ENCODE data around the gene BDKRB1. TPM values are rescaled to one million over a fixed set of nuclear protein-coding genes. Genes with fewer than 3 reads are reported as not detected.

Gene BDKRB1
- total RNA-seq, 2 experiments from 2014 or later, result not detected

DNA sequence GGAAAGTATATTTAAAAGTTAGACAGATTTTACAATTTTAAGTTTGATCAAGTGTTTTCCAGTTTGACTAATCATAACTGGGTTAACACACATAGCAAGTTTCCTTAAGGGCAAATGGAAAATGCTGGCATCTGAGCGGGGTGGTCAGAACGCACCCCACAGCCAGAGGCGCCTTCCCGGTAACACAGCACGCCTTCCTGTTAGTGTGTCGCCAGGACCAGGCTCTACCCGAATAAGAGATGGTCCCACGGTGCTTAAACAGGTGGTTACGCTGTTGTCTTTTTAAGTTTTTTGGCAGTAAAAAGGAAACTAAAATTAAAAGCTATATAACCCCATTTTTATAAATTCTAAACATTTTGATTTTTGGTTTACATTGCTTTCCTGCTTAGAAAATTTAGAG lies 28.0 kb downstream of the BDKRB1 start:
- H3K36me3 Mint-ChIP-seq (ENCODE audit: low read depth), result peaks cover 11% of the 10 kb centered on the region
- no peaks in the 10 kb centered on the region for H3K4me1 Mint-ChIP-seq
- POLR2A ChIA-PET, result interaction anchor here (0.6 kb wide), 1 partner anchor 446 kb away, joined by 3 read pairs; no protein-coding TSS in a partner anchor
- CTCF ChIA-PET, result no interaction called here
- no peak overlapping the region for H3K27ac Mint-ChIP-seq
- no peak for DNase-seq
- H3K4me3 Mint-ChIP-seq, result no peak overlapping the region
- H3K9me3 Mint-ChIP-seq, result no peaks in the 10 kb centered on the region
- no peaks in the 10 kb centered on the region for H3K27me3 Mint-ChIP-seq

DNA sequence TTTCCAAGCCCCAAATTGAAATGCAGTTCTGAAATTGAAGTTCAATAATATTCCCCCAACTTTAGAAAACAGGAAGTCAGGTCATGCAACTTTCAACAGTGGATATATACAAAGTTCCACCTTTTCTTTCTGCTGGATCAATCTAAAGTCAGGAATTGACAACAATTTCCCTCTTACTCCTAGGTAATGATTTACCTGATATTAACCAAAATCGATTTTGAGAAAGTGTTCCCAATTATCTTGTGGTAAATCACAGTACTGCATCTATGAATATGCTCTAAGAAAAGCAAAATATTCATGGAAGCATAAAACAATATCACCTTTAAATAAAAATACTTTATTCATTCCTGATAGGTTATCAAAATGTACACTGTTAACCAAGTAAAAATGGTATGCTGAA lies 28.4 kb downstream of the BDKRB1 start:
- CTCF ChIA-PET, result no interaction called here
- peaks cover 12% of the 10 kb centered on the region for H3K36me3 Mint-ChIP-seq (ENCODE audit: low read depth)
- H3K27ac Mint-ChIP-seq, result no peak overlapping the region
- no peaks in the 10 kb centered on the region for H3K9me3 Mint-ChIP-seq
- POLR2A ChIA-PET, result interaction anchor here (0.6 kb wide), 1 partner anchor 445 kb away, joined by 3 read pairs; no protein-coding TSS in a partner anchor
- no peak overlapping the region for H3K4me3 Mint-ChIP-seq
- no peak for DNase-seq
- H3K4me1 Mint-ChIP-seq, result no peaks in the 10 kb centered on the region
- H3K27me3 Mint-ChIP-seq, result no peaks in the 10 kb centered on the region

DNA sequence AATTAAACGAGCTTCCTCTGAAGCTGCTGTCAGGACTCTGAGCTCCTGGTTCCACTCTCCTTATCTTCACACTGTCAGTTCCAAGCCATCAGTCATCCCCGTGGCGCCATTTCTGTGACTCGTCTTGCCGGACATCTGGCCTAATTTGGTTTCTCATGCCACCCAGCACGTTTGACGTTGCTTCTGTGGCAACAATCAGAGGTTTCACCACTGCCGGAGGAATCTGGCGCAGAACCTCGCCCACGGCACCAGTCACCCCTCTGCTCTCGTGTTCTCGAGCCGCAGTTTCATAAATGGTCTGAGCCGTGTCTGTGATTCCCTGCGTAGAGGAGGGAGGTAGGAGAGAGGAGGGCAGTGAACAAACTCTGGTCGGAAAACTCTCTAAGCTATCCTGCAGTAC lies 29.7 kb downstream of the BDKRB1 start:
- no peak for DNase-seq
- ChIA-PET CTCF (no interaction called here), POLR2A (no interaction called here)
- Mint-ChIP-seq H3K36me3 (ENCODE audit: low read depth) (peaks cover 15% of the 10 kb centered on the region), H3K4me3 (no peak overlapping the region), H3K4me1 (no peaks in the 10 kb centered on the region), H3K27me3 (no peaks in the 10 kb centered on the region), H3K27ac (no peak overlapping the region), H3K9me3 (no peaks in the 10 kb centered on the region)

DNA sequence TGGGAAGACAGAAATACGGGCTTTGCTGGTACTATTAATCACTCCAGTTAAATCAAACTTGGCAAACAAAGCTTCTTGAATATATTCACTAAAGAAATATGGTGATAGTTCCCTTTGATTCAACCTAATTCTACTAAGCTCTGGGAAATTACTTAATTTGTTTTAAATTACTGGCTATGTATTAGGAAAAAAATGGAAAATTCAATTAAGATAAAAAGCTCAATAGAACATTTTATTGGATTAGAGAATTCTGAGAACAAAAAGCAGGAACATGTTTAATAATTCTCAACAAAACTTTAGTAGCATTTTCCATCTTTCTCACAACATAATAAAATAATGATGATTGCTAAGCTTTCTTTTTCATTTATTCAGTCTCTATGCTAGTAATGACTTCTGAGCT lies 30.2 kb downstream of the BDKRB1 start:
- H3K27me3 Mint-ChIP-seq, result no peaks in the 10 kb centered on the region
- CTCF ChIA-PET, result no interaction called here
- no peaks in the 10 kb centered on the region for H3K4me1 Mint-ChIP-seq
- DNase-seq, result no peak
- no peak overlapping the region for H3K4me3 Mint-ChIP-seq
- peaks cover 15% of the 10 kb centered on the region for H3K36me3 Mint-ChIP-seq (ENCODE audit: low read depth)
- POLR2A ChIA-PET, result no interaction called here
- no peak overlapping the region for H3K27ac Mint-ChIP-seq
- no peaks in the 10 kb centered on the region for H3K9me3 Mint-ChIP-seq

DNA sequence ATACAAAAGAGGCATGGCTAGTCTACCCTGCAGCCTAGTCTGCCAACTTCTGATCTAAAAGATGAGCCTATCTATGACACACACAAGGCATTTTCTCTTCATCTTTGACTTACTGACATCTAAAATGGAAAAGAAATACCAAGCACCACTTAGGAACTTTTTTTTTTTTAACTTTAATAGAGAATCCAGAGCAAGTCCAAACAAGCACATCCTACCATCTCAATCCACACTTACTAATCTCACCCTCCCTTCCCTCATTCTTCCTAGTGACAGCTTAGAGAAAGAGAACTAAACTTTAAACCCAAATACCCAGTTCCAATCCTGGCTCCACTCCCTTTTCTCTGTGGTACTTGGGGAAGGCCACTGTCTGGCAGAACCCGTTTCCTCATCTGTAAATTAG lies 31.8 kb downstream of the BDKRB1 start:
- DNase-seq, result no peak
- Mint-ChIP-seq H3K27me3 (no peaks in the 10 kb centered on the region), H3K36me3 (ENCODE audit: low read depth) (peaks cover 15% of the 10 kb centered on the region), H3K9me3 (no peaks in the 10 kb centered on the region), H3K4me3 (no peak overlapping the region), H3K4me1 (no peaks in the 10 kb centered on the region), H3K27ac (no peak overlapping the region)
- CTCF ChIA-PET, result interaction anchor here (0.6 to 1.0 kb wide), 3 partner anchors 9 to 164 kb away, joined by 3 to 8 read pairs (median 5); no protein-coding TSS in a partner anchor
- POLR2A ChIA-PET, result no interaction called here

DNA sequence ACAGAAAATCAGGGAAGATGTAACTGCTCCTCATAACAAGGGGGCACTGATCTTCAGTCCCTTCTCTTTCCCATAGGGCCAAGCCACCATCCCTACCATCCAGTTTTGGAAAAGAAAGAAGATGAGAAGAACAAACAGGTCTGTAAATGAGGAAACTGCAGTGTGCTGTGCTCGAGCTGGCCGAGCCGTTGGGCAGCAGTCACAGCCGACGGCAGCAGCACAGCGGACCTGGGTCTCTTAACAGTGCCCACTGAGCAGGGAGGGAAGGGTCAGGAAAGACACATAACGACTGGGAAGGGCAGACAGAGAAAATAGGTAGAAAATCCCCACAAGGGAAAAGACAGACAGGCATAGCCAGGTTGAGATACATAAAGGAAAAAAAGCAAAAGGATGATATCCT lies 38.2 kb downstream of the BDKRB1 start:
- POLR2A ChIA-PET, result no interaction called here

DNA sequence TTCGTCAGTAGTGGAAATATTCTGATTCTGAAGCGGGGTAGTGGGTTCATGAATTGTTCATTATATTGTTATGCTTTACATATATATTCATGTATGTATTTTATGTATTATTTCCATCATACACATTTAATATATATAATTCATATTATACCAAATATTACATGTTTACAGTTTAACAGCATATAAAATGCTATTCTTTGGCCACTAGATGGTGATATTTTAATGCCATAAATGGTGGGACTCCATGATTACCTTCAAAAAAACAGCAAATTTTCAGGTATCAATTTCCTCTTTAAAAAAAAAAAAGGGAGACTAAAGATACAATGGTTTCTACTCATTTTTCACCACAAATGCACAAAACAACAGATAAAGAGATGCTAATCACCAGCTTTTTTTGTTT lies 41.0 kb downstream of the BDKRB1 start:
- Mint-ChIP-seq H3K36me3 (ENCODE audit: low read depth) (no peaks in the 10 kb centered on the region), H3K27ac (no peak overlapping the region), H3K9me3 (no peaks in the 10 kb centered on the region), H3K4me1 (no peaks in the 10 kb centered on the region), H3K27me3 (no peaks in the 10 kb centered on the region), H3K4me3 (no peak overlapping the region)
- ChIA-PET POLR2A (no interaction called here), CTCF (interaction anchor here (0.6 to 0.7 kb wide), 4 partner anchors 9 to 526 kb away, joined by 3 to 4 read pairs (median 3); no protein-coding TSS in a partner anchor)
- no peak for DNase-seq

More for the DNA sequence above, 38.2 kb downstream of the BDKRB1 start:
- H3K27ac Mint-ChIP-seq, result no peak overlapping the region
- H3K9me3 Mint-ChIP-seq, result no peaks in the 10 kb centered on the region
- no peaks in the 10 kb centered on the region for H3K4me1 Mint-ChIP-seq
- H3K36me3 Mint-ChIP-seq (ENCODE audit: low read depth), result peaks cover 4% of the 10 kb centered on the region
- H3K27me3 Mint-ChIP-seq, result no peaks in the 10 kb centered on the region
- no peak for DNase-seq
- CTCF ChIA-PET, result no interaction called here
- H3K4me3 Mint-ChIP-seq, result no peak overlapping the region

DNA sequence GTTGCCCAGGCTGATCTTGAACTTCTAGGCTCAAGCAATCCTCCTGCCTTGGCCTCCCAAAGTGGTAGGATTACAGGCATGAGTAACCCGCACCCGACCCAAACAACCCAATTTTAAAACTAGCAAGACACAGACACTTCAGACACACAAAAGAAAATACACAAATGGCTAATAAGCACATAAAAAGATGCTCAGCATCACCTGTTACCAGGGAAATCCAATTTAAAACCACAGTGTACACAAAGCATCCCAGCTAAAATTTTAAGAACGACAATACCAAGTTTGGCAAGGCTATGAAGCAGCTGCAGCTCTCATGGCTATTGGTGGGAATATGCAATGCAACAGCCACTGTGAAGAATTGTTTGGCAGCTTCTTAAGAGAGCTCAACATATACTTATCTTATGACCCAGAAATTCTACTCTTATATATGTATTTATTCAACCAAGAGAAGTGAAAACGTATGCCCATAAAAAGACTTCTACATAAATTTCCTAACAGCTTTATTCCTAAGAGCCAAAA lies 42.0 kb downstream of the BDKRB1 start:
- H3K9me3 Mint-ChIP-seq, result no peaks in the 10 kb centered on the region
- H3K27ac Mint-ChIP-seq, result no peak overlapping the region
- ChIA-PET CTCF (no interaction called here), POLR2A (no interaction called here)
- peaks cover 3% of the 10 kb centered on the region for H3K36me3 Mint-ChIP-seq (ENCODE audit: low read depth)
- H3K27me3 Mint-ChIP-seq, result no peaks in the 10 kb centered on the region
- no peak overlapping the region for H3K4me3 Mint-ChIP-seq
- DNase-seq, result no peak
- no peaks in the 10 kb centered on the region for H3K4me1 Mint-ChIP-seq

DNA sequence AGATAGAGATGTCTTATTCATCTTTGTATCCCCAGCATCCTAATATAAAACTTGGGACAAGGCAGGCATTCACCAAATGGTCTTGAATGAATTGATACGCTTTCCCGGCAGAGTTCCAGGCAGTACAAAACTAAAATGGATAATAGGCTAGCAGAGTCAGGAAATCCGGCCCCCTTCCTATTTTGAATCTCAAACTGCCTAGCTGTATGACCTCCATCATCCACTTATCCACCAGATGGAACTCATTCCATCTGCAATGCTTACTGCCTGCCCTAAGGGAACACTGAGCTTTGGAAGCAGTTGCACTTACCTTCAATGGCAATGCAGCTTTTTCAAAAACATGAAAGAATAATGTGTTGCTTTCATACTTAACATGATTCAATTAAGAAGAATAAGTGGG lies 43.4 kb downstream of the BDKRB1 start:
- no peaks in the 10 kb centered on the region for H3K9me3 Mint-ChIP-seq
- no peak for DNase-seq
- ChIA-PET CTCF (no interaction called here), POLR2A (no interaction called here)
- no peaks in the 10 kb centered on the region for H3K27me3 Mint-ChIP-seq
- H3K4me1 Mint-ChIP-seq, result no peaks in the 10 kb centered on the region
- no peak overlapping the region for H3K27ac Mint-ChIP-seq
- H3K36me3 Mint-ChIP-seq (ENCODE audit: low read depth), result peaks cover 7% of the 10 kb centered on the region
- H3K4me3 Mint-ChIP-seq, result no peak overlapping the region

DNA sequence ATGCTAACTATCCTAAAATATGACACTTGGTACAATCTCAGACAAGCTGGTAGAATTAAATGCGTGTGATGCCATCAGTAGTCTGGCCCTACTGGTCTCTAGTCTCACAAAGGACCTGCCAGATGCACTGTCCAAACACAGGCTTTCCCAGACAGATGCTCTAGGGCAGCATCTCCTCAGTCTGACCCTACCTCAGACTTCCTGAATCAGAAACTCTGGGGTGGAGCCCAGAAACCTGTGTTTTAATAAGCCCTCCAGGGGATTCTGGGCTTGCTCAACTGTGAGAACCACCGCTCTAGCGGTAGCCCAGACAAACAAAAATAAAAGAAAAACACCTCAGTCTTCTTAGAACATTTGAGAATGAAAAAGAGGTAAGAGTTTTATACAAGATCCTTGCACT lies 48.0 kb downstream of the BDKRB1 start:
- Mint-ChIP-seq H3K27ac (no peak overlapping the region), H3K9me3 (no peaks in the 10 kb centered on the region), H3K27me3 (no peaks in the 10 kb centered on the region), H3K4me3 (no peak overlapping the region), H3K4me1 (no peaks in the 10 kb centered on the region), H3K36me3 (ENCODE audit: low read depth) (peaks cover 13% of the 10 kb centered on the region)
- POLR2A ChIA-PET, result no interaction called here
- DNase-seq, result no peak
- CTCF ChIA-PET, result no interaction called here

DNA sequence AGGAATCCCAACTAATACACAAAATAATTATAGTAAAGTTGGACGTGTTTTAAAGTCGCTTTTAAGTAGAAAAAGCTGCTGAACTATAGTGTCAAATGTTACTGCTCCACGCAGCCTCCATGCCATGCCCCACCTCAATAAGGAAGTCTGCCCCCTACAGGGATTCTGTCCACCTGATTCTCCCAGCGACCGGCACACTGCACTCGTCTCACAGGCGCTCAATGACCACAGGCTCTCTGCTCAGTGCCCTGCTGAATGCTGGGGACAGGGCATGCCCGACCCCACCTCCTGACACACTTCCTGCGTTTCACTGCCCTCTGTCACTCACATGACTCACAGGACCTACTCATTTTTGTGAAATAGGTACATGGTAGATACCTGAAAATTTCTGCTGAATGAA lies 48.9 kb downstream of the BDKRB1 start:
- Mint-ChIP-seq H3K4me1 (no peaks in the 10 kb centered on the region), H3K27ac (no peak overlapping the region), H3K9me3 (no peaks in the 10 kb centered on the region), H3K4me3 (no peak overlapping the region), H3K36me3 (ENCODE audit: low read depth) (peaks cover 16% of the 10 kb centered on the region), H3K27me3 (no peaks in the 10 kb centered on the region)
- POLR2A ChIA-PET, result no interaction called here
- CTCF ChIA-PET, result interaction anchor here (0.6 kb wide), 1 partner anchor 10 kb away, joined by 3 read pairs; no protein-coding TSS in a partner anchor
- no peak for DNase-seq

DNA sequence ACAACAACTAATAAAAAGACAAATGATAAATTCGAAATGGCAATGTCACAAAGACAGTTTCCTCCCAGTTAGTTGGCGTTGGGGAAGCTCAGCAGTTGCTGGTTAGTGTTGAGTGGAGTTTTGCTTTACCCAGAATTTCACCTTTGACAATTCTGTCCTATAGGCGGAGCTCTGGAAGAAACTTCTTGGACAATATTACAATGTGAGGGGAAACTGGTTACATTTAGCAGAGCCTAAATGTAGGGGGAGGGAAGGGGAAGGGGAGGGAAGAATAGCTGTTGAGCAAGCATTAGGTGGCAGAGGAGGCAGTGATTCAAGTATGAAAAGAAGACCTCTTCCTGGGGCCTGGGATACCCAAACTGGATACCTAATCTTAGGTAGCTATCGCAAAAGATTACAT lies 51.4 kb downstream of the BDKRB1 start:
- no peak overlapping the region for H3K27ac Mint-ChIP-seq
- no peak for DNase-seq
- H3K4me1 Mint-ChIP-seq, result no peaks in the 10 kb centered on the region
- no peaks in the 10 kb centered on the region for H3K27me3 Mint-ChIP-seq
- H3K36me3 Mint-ChIP-seq (ENCODE audit: low read depth), result peaks cover 24% of the 10 kb centered on the region
- H3K4me3 Mint-ChIP-seq, result no peak overlapping the region
- CTCF ChIA-PET, result interaction anchor here (0.5 to 0.8 kb wide), 2 partner anchors 10 to 83 kb away, joined by 3 to 4 read pairs; no protein-coding TSS in a partner anchor
- H3K9me3 Mint-ChIP-seq, result no peaks in the 10 kb centered on the region
- POLR2A ChIA-PET, result no interaction called here

DNA sequence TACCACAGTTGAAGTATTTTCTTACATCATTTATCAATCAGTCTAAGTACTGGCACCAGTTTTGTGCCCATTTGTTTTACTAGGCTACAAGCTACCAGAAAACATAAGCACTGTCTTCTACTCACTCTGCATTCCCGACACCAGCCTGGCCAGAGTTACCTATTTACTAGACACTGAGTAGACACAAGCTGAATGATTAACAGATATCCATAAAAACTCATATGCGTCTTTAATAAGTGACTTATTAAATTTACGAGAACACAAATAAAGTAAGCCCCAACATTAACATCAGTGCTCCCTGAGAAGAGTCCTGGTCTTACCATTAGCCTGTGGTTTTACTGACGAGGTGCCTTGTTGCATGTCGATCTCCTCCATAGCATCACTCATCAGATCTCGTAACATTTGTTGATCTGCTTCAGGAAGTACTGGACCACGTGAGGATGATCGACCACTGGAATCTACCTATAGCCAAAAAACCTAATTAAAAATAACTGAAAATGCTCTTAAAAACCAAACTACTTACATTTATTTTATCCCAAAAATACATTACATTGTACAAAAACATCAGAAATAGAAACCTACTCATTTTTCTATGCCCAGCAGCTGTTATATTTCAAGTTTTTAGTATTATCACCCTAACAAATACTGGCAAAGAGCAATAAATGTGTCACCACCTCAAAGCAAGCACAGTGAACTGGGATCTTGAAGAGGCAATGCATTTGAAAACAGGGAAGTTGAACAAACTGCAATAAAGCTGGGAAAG lies 53.3 kb downstream of the BDKRB1 start:
- H3K27ac Mint-ChIP-seq, result no peak overlapping the region
- H3K27me3 Mint-ChIP-seq, result no peaks in the 10 kb centered on the region
- H3K4me3 Mint-ChIP-seq, result no peak overlapping the region
- ChIA-PET POLR2A (no interaction called here), CTCF (no interaction called here)
- no peaks in the 10 kb centered on the region for H3K4me1 Mint-ChIP-seq
- H3K36me3 Mint-ChIP-seq (ENCODE audit: low read depth), result peaks cover 21% of the 10 kb centered on the region
- no peaks in the 10 kb centered on the region for H3K9me3 Mint-ChIP-seq
- no peak for DNase-seq

DNA sequence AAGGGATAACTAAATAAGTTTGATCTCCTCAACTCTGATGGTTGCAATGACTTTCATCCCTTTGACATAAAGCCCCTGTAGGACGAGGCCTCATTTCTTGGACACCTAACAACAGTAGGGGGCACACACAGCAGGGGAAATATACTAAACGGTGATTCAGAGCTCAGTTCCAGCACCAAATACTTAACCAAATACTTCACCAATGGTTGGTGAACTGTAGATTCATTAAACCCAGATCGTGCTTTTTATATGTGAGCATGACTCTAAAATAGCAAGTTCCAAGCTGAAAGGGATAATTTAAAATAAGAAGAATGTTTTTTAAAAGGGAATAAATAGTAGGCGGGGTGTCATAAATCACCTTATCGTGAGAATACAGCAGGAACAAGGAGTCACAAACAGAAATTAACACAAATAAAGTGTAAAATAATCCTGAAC lies 53.9 kb downstream of the BDKRB1 start:
- ChIA-PET POLR2A (no interaction called here), CTCF (no interaction called here)
- Mint-ChIP-seq H3K27ac (no peak overlapping the region), H3K27me3 (no peaks in the 10 kb centered on the region), H3K4me3 (no peak overlapping the region), H3K9me3 (no peaks in the 10 kb centered on the region), H3K4me1 (no peaks in the 10 kb centered on the region), H3K36me3 (ENCODE audit: low read depth) (peaks cover 19% of the 10 kb centered on the region)
- no peak for DNase-seq
